IMR-90 (cell line): ENCODE results near the gene HTR3C. TPM values are rescaled to one million over a fixed set of nuclear protein-coding genes. Genes with fewer than 3 reads are reported as not detected.

Source experiments
- ATAC-seq: fragments of 200-7000 bp; cut with Tn5 transposase; 2 replicates; pipeline ENCODE4 v1.9.1; 2020; ENCODE audit warnings: low read depth, mild to moderate bottlenecking, moderate library complexity
- BruUV-seq: library from RNA; stranded (reverse); fragments of 400-500 nt; replicated peaks from 2 replicates; lab custom pipeline; 2021; lab: Mats Ljungman, UMichigan
- CTCF ChIA-PET: fragments of 300-600 bp; formaldehyde crosslinking; extraction: SDS; loops from one replicate; lab custom pipeline; 2021; ENCODE audit warnings: antibody characterized with exemption; lab: Yijun Ruan, JAX
- POLR2A ChIA-PET: fragments of 300-600 bp; sonication (Branson Sonifier 250); formaldehyde crosslinking; loops from one replicate; lab custom pipeline; 2022; ENCODE audit warnings: antibody characterized with exemption; ENCODE audit not compliant: unreplicated experiment; lab: Charles Lee
- DNase-seq: peaks from one replicate; pipeline ENCODE4 v3.0.0; 2013
- H2AFZ ChIP-seq: replicated peaks from 2 replicates; pipeline ENCODE3; 2013; ENCODE audit warnings: low read length, mild to moderate bottlenecking; ENCODE audit not compliant: poor library complexity
- H2AK5ac ChIP-seq: 2 replicates; pipeline ENCODE4 v1.6.1; 2013; ENCODE audit warnings: low read depth, low read length, inconsistent platforms
- H2AK9ac ChIP-seq: replicated peaks from 2 replicates; pipeline ENCODE3; 2013; ENCODE audit warnings: mild to moderate bottlenecking, low read depth, low read length, moderate library complexity; ENCODE audit not compliant: poor library complexity
- H2BK120ac ChIP-seq: 2 replicates; pipeline ENCODE4 v1.6.1; 2013; ENCODE audit warnings: low read depth, low read length, inconsistent platforms
- H2BK15ac ChIP-seq: 3 replicates; pipeline ENCODE4 v1.6.1; 2013; ENCODE audit warnings: low read depth, low read length, inconsistent platforms
- H2BK20ac ChIP-seq: 2 replicates; pipeline ENCODE4 v1.6.1; 2013; ENCODE audit warnings: low read depth, mild to moderate bottlenecking, inconsistent platforms, low read length, moderate library complexity
- H2BK5ac ChIP-seq: 2 replicates; pipeline ENCODE4 v1.6.1; 2013; ENCODE audit warnings: mild to moderate bottlenecking, low read depth, low read length, inconsistent platforms; ENCODE audit not compliant: poor library complexity, severe bottlenecking
- H3K14ac ChIP-seq: replicated peaks from 2 replicates; pipeline ENCODE4 v1.6.1; 2013; ENCODE audit warnings: low read depth, low read length, inconsistent platforms
- H3K18ac ChIP-seq: 2 replicates; pipeline ENCODE4 v1.6.1; 2013; ENCODE audit warnings: low read depth, low read length, control low read depth
- H3K23ac ChIP-seq: 2 replicates; pipeline ENCODE4 v1.6.1; 2013; ENCODE audit warnings: low read depth, low read length, inconsistent platforms
- H3K27ac ChIP-seq: 2 replicates; pipeline ENCODE4 v1.5.1; 2013; ENCODE audit warnings: mild to moderate bottlenecking, control low read depth, low read length; ENCODE audit not compliant: insufficient read depth
- H3K27me3 ChIP-seq: 2 replicates; pipeline ENCODE4 v1.6.1; 2013; ENCODE audit warnings: low read length; ENCODE audit not compliant: control insufficient read depth, insufficient read depth
- H3K36me3 ChIP-seq: 2 replicates; pipeline ENCODE4 v1.6.1; 2013; ENCODE audit warnings: low read length, mixed read lengths; ENCODE audit not compliant: control insufficient read depth, insufficient read depth
- H3K4ac ChIP-seq: 2 replicates; pipeline ENCODE4 v1.6.1; 2013; ENCODE audit warnings: low read depth, low read length, inconsistent platforms
- H3K4me1 ChIP-seq: 2 replicates; pipeline ENCODE4 v1.6.1; 2013; ENCODE audit warnings: low read length, mixed read lengths; ENCODE audit not compliant: control insufficient read depth, insufficient read depth
- H3K4me2 ChIP-seq: 2 replicates; pipeline ENCODE4 v1.6.1; 2013; ENCODE audit warnings: low read depth, mild to moderate bottlenecking, control low read depth, low read length, moderate library complexity
- H3K4me3 ChIP-seq: 2 replicates; pipeline ENCODE4 v1.5.1; 2013; ENCODE audit warnings: low read depth, mild to moderate bottlenecking, control low read depth, low read length, moderate library complexity; ENCODE audit not compliant: insufficient read depth
- H3K56ac ChIP-seq: 2 replicates; pipeline ENCODE4 v1.6.1; 2013; ENCODE audit warnings: low read length, inconsistent platforms; ENCODE audit not compliant: insufficient read depth; ENCODE audit errors: extremely low read depth
- H3K79me1 ChIP-seq, 2 experiments: 2 replicates each; pipeline ENCODE4 v1.6.1; 2013; ENCODE audit warnings: low read length in 2 of 2, inconsistent platforms in 1 of 2, low read depth in 1 of 2
- H3K9ac ChIP-seq: 2 replicates; pipeline ENCODE4 v1.6.1; 2013; ENCODE audit warnings: low read depth, low read length, control low read depth
- H3K9me1 ChIP-seq: 2 replicates; pipeline ENCODE4 v1.6.1; 2013; ENCODE audit warnings: low read length, inconsistent platforms; ENCODE audit not compliant: insufficient read depth
- H3K9me3 ChIP-seq: 2 replicates; pipeline ENCODE4 v1.6.1; 2013; ENCODE audit warnings: low read length; ENCODE audit not compliant: control insufficient read depth, insufficient read depth
- H4K20me1 ChIP-seq: 2 replicates; pipeline ENCODE4 v1.6.1; 2013; ENCODE audit warnings: low read length, inconsistent platforms; ENCODE audit not compliant: insufficient read depth
- H4K5ac ChIP-seq: 2 replicates; pipeline ENCODE4 v1.6.1; 2013; ENCODE audit warnings: mild to moderate bottlenecking, low read depth, low read length, control low read depth
- H4K8ac ChIP-seq, 2 experiments: 2 replicates each; pipeline ENCODE4 v1.6.1; 2013; ENCODE audit warnings: low read depth in 2 of 2, low read length in 2 of 2, control low read depth in 1 of 2, inconsistent platforms in 1 of 2
- H4K91ac ChIP-seq: 2 replicates; pipeline ENCODE4 v1.6.1; 2013; ENCODE audit warnings: low read depth, low read length, inconsistent platforms; ENCODE audit not compliant: insufficient read depth
- BHLHE40 ChIP-seq: fragments of 150-350 bp; IDR thresholded peaks from 2 replicates; pipeline ENCODE4 v1.6.1; 2016; ENCODE audit warnings: mild to moderate bottlenecking, low read depth, low read length
- CEBPB ChIP-seq: IDR thresholded peaks from 2 replicates; pipeline ENCODE4 v1.6.1; 2012; ENCODE audit warnings: low read depth, low read length, improper control_type of control experiment
- CHD1 ChIP-seq: IDR thresholded peaks from 2 replicates; pipeline ENCODE4 v1.6.1; 2012; ENCODE audit warnings: low read depth, low read length, improper control_type of control experiment
- FOS ChIP-seq: fragments of 150-350 bp; IDR thresholded peaks from 2 replicates; pipeline ENCODE4 v1.6.1; 2016; ENCODE audit warnings: low read depth, low read length
- MAFK ChIP-seq: IDR thresholded peaks from 2 replicates; pipeline ENCODE4 v1.6.1; 2012; ENCODE audit warnings: low read depth, low read length, improper control_type of control experiment
- MAZ ChIP-seq: IDR thresholded peaks from 2 replicates; pipeline ENCODE4 v1.6.1; 2012; ENCODE audit warnings: low read depth, mild to moderate bottlenecking, low read length, improper control_type of control experiment, moderate library complexity, borderline replicate concordance
- MXI1 ChIP-seq: IDR thresholded peaks from 2 replicates; pipeline ENCODE4 v1.6.1; 2012; ENCODE audit warnings: low read depth, mild to moderate bottlenecking, low read length, moderate library complexity, borderline replicate concordance
- NFE2L2 ChIP-seq: fragments of 150-350 bp; IDR thresholded peaks from 2 replicates; pipeline ENCODE4 v1.6.1; 2016; ENCODE audit warnings: low read depth, mild to moderate bottlenecking, low read length
- POLR2A ChIP-seq: IDR thresholded peaks from 2 replicates; pipeline ENCODE4 v1.6.1; 2012; ENCODE audit warnings: mild to moderate bottlenecking, low read depth, low read length
- RAD21 ChIP-seq: IDR thresholded peaks from 2 replicates; pipeline ENCODE4 v1.6.1; 2012; ENCODE audit warnings: low read length, improper control_type of control experiment
- RCOR1 ChIP-seq: IDR thresholded peaks from 2 replicates; pipeline ENCODE4 v1.6.1; 2012; ENCODE audit warnings: mild to moderate bottlenecking, low read length, improper control_type of control experiment; ENCODE audit not compliant: insufficient replicate concordance
- RFX5 ChIP-seq: IDR thresholded peaks from 2 replicates; pipeline ENCODE4 v1.8.0; 2012; ENCODE audit warnings: low read depth, mild to moderate bottlenecking, low read length, moderate library complexity
- SMC3 ChIP-seq: fragments of 150-350 bp; IDR thresholded peaks from 2 replicates; pipeline ENCODE4 v1.6.1; 2016; ENCODE audit warnings: low read depth, mild to moderate bottlenecking, antibody characterized with exemption, low read length, moderate library complexity
- WGBS, 2 experiments: methylation state at CpG; one replicate each; pipeline versions ENCODE4 v1.1.5 to v1.1.7; 2013; ENCODE audit warnings: missing lambda C conversion rate in 2 of 2; ENCODE audit not compliant: insufficient read length in 1 of 2; ENCODE audit errors: extremely low coverage in 2 of 2; 5-methylcytosine and 5-hydroxymethylcytosine counted together
- dilution Hi-C: fragments of 300-500 bp; cut with HindIII; formaldehyde crosslinking; loops from one replicate; pipeline ENCODE4 v1.14.3; 2018; ENCODE audit warnings: low sequenced_read_pairs; ENCODE audit not compliant: unreplicated experiment
- in situ Hi-C: fragments of 300-500 bp; cut with MboI; formaldehyde crosslinking; loops from 3 replicates; pipeline ENCODE4 v1.14.3; 2019; ENCODE audit warnings: low sequenced_read_pairs, inconsistent platforms, mixed read lengths
- intact Hi-C: fragments of 100-400 bp; cut with micrococcal nuclease; formaldehyde crosslinking; loops from 2 replicates; pipeline ENCODE4 v1.10.0; 2022
- polyA plus RNA-seq, 3 experiments: library from polyadenylated mRNA; depleted of rRNA; stranded (reverse); fragments of >200 nt; gene quantifications; 2 replicates each; pipeline ENCODE4 v1.2.3, GENCODE V29; 2012; ENCODE audit warnings: low replicate concordance in 1 of 3
- total RNA-seq: library from RNA; depleted of rRNA; stranded (reverse); fragments of >200 nt; gene quantifications from 2 replicates; pipeline ENCODE4 v1.2.3, GENCODE V29; 2012
- TF ChIP-seq, protein P1 (sequence below): fragments of 150-350 bp; IDR thresholded peaks from 2 replicates; pipeline ENCODE4 v1.6.1; 2016; ENCODE audit warnings: low read depth, mild to moderate bottlenecking, low read length, moderate library complexity, borderline replicate concordance
- TF ChIP-seq, protein P2 (sequence below): fragments of 150-350 bp; IDR thresholded peaks from 2 replicates; pipeline ENCODE4 v1.6.1; 2017; ENCODE audit warnings: mild to moderate bottlenecking, antibody characterized with exemption, low read length, low read depth
- TF ChIP-seq, protein P3 (sequence below): conservative IDR thresholded peaks from 2 replicates; pipeline ENCODE4 v1.5.1; 2012; ENCODE audit warnings: mild to moderate bottlenecking, low read depth, low read length, improper control_type of control experiment

HTR3C gene
- total and polyA plus RNA-seq, 2 of the 4 experiments (the other 2 are of a cell fraction): not detected

DNA sequence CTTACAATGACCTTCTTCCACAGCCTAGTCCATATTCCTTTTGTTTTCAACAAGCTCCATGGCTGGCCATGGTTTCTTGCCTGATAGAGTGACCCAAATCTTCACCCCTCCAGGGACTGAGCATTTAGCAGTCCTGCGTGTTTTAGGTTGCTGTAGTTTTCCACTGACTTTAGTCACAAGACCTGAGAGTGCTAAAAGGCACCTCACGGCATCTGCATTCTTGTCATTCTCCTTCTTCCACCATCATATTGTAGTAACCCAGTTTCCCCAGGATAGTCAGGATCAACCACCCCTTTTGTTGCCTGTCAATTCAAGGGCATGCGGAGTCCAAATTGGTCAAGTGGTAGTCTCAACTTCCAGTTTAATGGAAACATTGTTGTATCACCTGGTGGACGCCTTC is 20.8 kb downstream of the HTR3C start:
- TF ChIP-seq RCOR1 (no peak), MXI1 (no peak), NFE2L2 (no peak), BHLHE40 (no peak), RFX5 (no peak), RAD21 (no peak), MAZ (no peak), MAFK (no peak), CEBPB (no peak), SMC3 (no peak), FOS (no peak), POLR2A (no peak), CHD1 (no peak)
- TF ChIP-seq, protein P1, sequence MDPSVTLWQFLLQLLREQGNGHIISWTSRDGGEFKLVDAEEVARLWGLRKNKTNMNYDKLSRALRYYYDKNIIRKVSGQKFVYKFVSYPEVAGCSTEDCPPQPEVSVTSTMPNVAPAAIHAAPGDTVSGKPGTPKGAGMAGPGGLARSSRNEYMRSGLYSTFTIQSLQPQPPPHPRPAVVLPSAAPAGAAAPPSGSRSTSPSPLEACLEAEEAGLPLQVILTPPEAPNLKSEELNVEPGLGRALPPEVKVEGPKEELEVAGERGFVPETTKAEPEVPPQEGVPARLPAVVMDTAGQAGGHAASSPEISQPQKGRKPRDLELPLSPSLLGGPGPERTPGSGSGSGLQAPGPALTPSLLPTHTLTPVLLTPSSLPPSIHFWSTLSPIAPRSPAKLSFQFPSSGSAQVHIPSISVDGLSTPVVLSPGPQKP: no peak
- TF ChIP-seq, protein P2, sequence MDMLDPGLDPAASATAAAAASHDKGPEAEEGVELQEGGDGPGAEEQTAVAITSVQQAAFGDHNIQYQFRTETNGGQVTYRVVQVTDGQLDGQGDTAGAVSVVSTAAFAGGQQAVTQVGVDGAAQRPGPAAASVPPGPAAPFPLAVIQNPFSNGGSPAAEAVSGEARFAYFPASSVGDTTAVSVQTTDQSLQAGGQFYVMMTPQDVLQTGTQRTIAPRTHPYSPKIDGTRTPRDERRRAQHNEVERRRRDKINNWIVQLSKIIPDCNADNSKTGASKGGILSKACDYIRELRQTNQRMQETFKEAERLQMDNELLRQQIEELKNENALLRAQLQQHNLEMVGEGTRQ: no peak
- TF ChIP-seq, protein P3, sequence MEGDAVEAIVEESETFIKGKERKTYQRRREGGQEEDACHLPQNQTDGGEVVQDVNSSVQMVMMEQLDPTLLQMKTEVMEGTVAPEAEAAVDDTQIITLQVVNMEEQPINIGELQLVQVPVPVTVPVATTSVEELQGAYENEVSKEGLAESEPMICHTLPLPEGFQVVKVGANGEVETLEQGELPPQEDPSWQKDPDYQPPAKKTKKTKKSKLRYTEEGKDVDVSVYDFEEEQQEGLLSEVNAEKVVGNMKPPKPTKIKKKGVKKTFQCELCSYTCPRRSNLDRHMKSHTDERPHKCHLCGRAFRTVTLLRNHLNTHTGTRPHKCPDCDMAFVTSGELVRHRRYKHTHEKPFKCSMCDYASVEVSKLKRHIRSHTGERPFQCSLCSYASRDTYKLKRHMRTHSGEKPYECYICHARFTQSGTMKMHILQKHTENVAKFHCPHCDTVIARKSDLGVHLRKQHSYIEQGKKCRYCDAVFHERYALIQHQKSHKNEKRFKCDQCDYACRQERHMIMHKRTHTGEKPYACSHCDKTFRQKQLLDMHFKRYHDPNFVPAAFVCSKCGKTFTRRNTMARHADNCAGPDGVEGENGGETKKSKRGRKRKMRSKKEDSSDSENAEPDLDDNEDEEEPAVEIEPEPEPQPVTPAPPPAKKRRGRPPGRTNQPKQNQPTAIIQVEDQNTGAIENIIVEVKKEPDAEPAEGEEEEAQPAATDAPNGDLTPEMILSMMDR: no peak
- H3K9me3 ChIP-seq: no peaks in the 10 kb centered on the region

More for the DNA sequence above, 20.8 kb downstream of the HTR3C start:
- ATAC-seq (no peak), DNase-seq (no peak)
- Histone ChIP-seq H2AFZ (no peak overlapping the region), H3K18ac (no peak overlapping the region), H3K4me2 (no peak overlapping the region), H3K4ac (no peak overlapping the region), H4K91ac (no peak overlapping the region), H4K20me1 (no peaks in the 10 kb centered on the region), H2BK120ac (no peak overlapping the region), H3K36me3 (no peaks in the 10 kb centered on the region), H3K14ac (no peak overlapping the region), H3K4me3 (no peak overlapping the region), H2AK5ac (no peak overlapping the region), H2BK20ac (no peak overlapping the region), H3K23ac (no peak overlapping the region), H3K9ac (no peak overlapping the region), H3K79me1 (no peaks in the 10 kb centered on the region), H3K27me3 (peaks cover 12% of the 10 kb centered on the region), H2BK5ac (no peak overlapping the region), H3K9me1 (no peaks in the 10 kb centered on the region), H4K8ac (no peak overlapping the region), H3K4me1 (no peaks in the 10 kb centered on the region), H3K56ac (no peak overlapping the region), H4K5ac (no peak overlapping the region), H3K27ac (no peak overlapping the region), H2AK9ac (no peak overlapping the region), H2BK15ac (no peak overlapping the region)
- WGBS, 2 experiments: 49% methylated on average over 3 of the region's 4 CpGs; no CpG with 5 or more reads in 1 of the 2 experiments
- POLR2A ChIA-PET: no interaction called here
- no TSS peak for BruUV-seq
- CTCF ChIA-PET: no interaction called here
- dilution Hi-C loops (no loop called here), in situ Hi-C loops (no loop called here), intact Hi-C loops (no loop called here)
